HepG2 (cell line): ENCODE measurements around the gene VEGFA. TPM values are rescaled to one million over a fixed set of nuclear protein-coding genes. Genes with fewer than 3 reads are reported as not detected.

Source experiments
- ARNT2 ChIP-seq: sonication (generic); formaldehyde crosslinking; IDR thresholded peaks from 2 replicates; pipeline ENCODE4 v1.8.0; 2022; ENCODE audit warnings: mild to moderate bottlenecking, low read depth, missing genetic modification reagents, moderate library complexity
- DRAP1 ChIP-seq: IDR thresholded peaks from 2 replicates; pipeline ENCODE4 v1.6.1; 2016; ENCODE audit warnings: missing genetic modification reagents, missing compliant biosample characterization
- ELF3 ChIP-seq: IDR thresholded peaks from 2 replicates; pipeline ENCODE4 v1.6.1; 2016; ENCODE audit warnings: missing genetic modification reagents, missing compliant biosample characterization
- FOXC1 ChIP-seq: sonication (generic); formaldehyde crosslinking; IDR thresholded peaks from 2 replicates; pipeline ENCODE4 v1.8.0; 2022; ENCODE audit warnings: mild to moderate bottlenecking, missing genetic modification reagents, borderline replicate concordance
- GATAD2A ChIP-seq: IDR thresholded peaks from 2 replicates; pipeline ENCODE4 v1.6.1; 2016
- IKZF4 ChIP-seq: sonication (generic); formaldehyde crosslinking; IDR thresholded peaks from 2 replicates; pipeline ENCODE4 v1.5.1; 2020; ENCODE audit warnings: borderline replicate concordance, mild to moderate bottlenecking, low read depth, missing genetic modification reagents; ENCODE audit errors: not compliant biosample characterization
- KMT2B ChIP-seq: IDR thresholded peaks from 2 replicates; pipeline ENCODE4 v1.6.1; 2016; ENCODE audit warnings: missing genetic modification reagents, missing compliant biosample characterization
- LCORL ChIP-seq, 2 experiments: fragments of 450-650 bp in 1 of 2; sonication (generic) in 1 of 2; formaldehyde crosslinking in 1 of 2; IDR thresholded peaks; 2 replicates each; pipeline versions ENCODE4 v1.5.0 to v1.6.1; 2017 to 2020; ENCODE audit warnings: antibody characterized with exemption in 1 of 2, missing genetic modification reagents in 1 of 2
- MAZ ChIP-seq, 2 experiments: sonication (generic) in 1 of 2; formaldehyde crosslinking in 1 of 2; IDR thresholded peaks; 2 replicates each; pipeline versions ENCODE4 v1.5.0 to v1.6.1; 2012 to 2020; ENCODE audit warnings: low read depth in 2 of 2, mild to moderate bottlenecking in 2 of 2, borderline replicate concordance in 1 of 2, improper control_type of control experiment in 1 of 2, low read length in 1 of 2, missing genetic modification reagents in 1 of 2, moderate library complexity in 1 of 2
- MXD4 ChIP-seq: IDR thresholded peaks from 2 replicates; pipeline ENCODE4 v1.6.1; 2016; ENCODE audit warnings: mild to moderate bottlenecking, missing biosample characterization, missing genetic modification reagents
- NFE2L1 ChIP-seq: sonication (generic); formaldehyde crosslinking; IDR thresholded peaks from 2 replicates; pipeline ENCODE4 v1.4.0; 2020; ENCODE audit warnings: missing genetic modification reagents, mild to moderate bottlenecking, borderline replicate concordance
- NFKB2 ChIP-seq: sonication (generic); formaldehyde crosslinking; IDR thresholded peaks from 2 replicates; pipeline ENCODE4 v1.4.0; 2020; ENCODE audit warnings: missing genetic modification reagents, borderline replicate concordance
- NFYB ChIP-seq: sonication (generic); formaldehyde crosslinking; IDR thresholded peaks from 2 replicates; pipeline ENCODE4 v1.4.0; 2020; ENCODE audit warnings: missing genetic modification reagents
- POLR2AphosphoS2 ChIP-seq: IDR thresholded peaks from 2 replicates; pipeline ENCODE4 v1.6.1; 2011; ENCODE audit warnings: low read depth, low read length, improper control_type of control experiment
- PTBP1 ChIP-seq: fragments of 200-400 bp; formaldehyde crosslinking; IDR thresholded peaks from 2 replicates; pipeline ENCODE4 v1.6.1; 2018; ENCODE audit warnings: low read length, low read depth; ENCODE audit not compliant: poor library complexity, severe bottlenecking
- RAD51 ChIP-seq: fragments of 450-650 bp; IDR thresholded peaks from 2 replicates; pipeline ENCODE4 v1.6.1; 2016; ENCODE audit warnings: borderline replicate concordance
- RXRA ChIP-seq: sonication (generic); formaldehyde crosslinking; IDR thresholded peaks from 2 replicates; pipeline ENCODE4 v1.5.1; 2020; ENCODE audit warnings: missing genetic modification reagents
- SMAD1 ChIP-seq: sonication (generic); formaldehyde crosslinking; IDR thresholded peaks from 2 replicates; pipeline ENCODE4 v1.4.0; 2020; ENCODE audit warnings: missing genetic modification reagents, low read depth, mild to moderate bottlenecking, borderline replicate concordance
- SOX6 ChIP-seq, 2 experiments: fragments of 450-650 bp in 1 of 2; sonication (generic) in 1 of 2; formaldehyde crosslinking in 1 of 2; IDR thresholded peaks; 2 replicates each; pipeline versions ENCODE4 v1.4.0 to v1.6.1; 2017 to 2020; ENCODE audit warnings: antibody characterized with exemption in 1 of 2, mild to moderate bottlenecking in 1 of 2, missing genetic modification reagents in 1 of 2
- TCF7 ChIP-seq: sonication (generic); IDR thresholded peaks from 2 replicates; pipeline ENCODE4 v1.6.1; 2016; ENCODE audit warnings: antibody characterized with exemption, low read depth
- U2AF1 ChIP-seq: fragments of 200-400 bp; formaldehyde crosslinking; optimal IDR thresholded peaks from 2 replicates; pipeline ENCODE3; 2017; ENCODE audit warnings: mild to moderate bottlenecking, low read depth, low read length
- YY1 ChIP-seq: IDR thresholded peaks from 2 replicates; pipeline ENCODE4 v1.6.1; 2011; ENCODE audit warnings: low read length, low read depth, moderate library complexity, mild to moderate bottlenecking; ENCODE audit not compliant: insufficient read depth, insufficient replicate concordance
- ZFX ChIP-seq: sonication (generic); formaldehyde crosslinking; IDR thresholded peaks from 2 replicates; pipeline ENCODE4 v1.4.0; 2020; ENCODE audit warnings: mild to moderate bottlenecking, low read depth, missing genetic modification reagents, moderate library complexity
- ZNF317 ChIP-seq: sonication (generic); formaldehyde crosslinking; IDR thresholded peaks from 2 replicates; pipeline ENCODE4 v1.5.0; 2020; ENCODE audit warnings: mild to moderate bottlenecking, missing genetic modification reagents
- ZNF34 ChIP-seq: sonication (generic); formaldehyde crosslinking; IDR thresholded peaks from 2 replicates; pipeline ENCODE4 v1.4.0; 2020; ENCODE audit warnings: mild to moderate bottlenecking, missing genetic modification reagents, borderline replicate concordance
- ZNF605 ChIP-seq: sonication (generic); formaldehyde crosslinking; IDR thresholded peaks from 2 replicates; pipeline ENCODE4 v1.8.0; 2022; ENCODE audit warnings: mild to moderate bottlenecking, missing genetic modification reagents
- ZNF749 ChIP-seq: sonication (generic); formaldehyde crosslinking; IDR thresholded peaks from 2 replicates; pipeline ENCODE4 v1.8.0; 2022; ENCODE audit warnings: mild to moderate bottlenecking, missing genetic modification reagents, moderate library complexity, borderline replicate concordance
- ZNF768 ChIP-seq: sonication (generic); formaldehyde crosslinking; IDR thresholded peaks from 2 replicates; pipeline ENCODE4 v1.4.0; 2020; ENCODE audit warnings: missing genetic modification reagents
- ZSCAN12 ChIP-seq: sonication (generic); formaldehyde crosslinking; IDR thresholded peaks from 2 replicates; pipeline ENCODE4 v1.9.0; 2021; ENCODE audit warnings: mild to moderate bottlenecking, missing genetic modification reagents
- ZSCAN29 ChIP-seq: sonication (generic); formaldehyde crosslinking; conservative IDR thresholded peaks from 2 replicates; pipeline ENCODE4 v1.4.0; 2020; ENCODE audit warnings: mild to moderate bottlenecking, missing genetic modification reagents
- polyA plus RNA-seq, 8 experiments: library from polyadenylated mRNA; depleted of rRNA in 3 of 8; stranded (reverse) in 7 of 8; unstranded in 1 of 8; fragments of >200 nt; fragmentation: Illumina TruSeq in 4 of 8; extraction: Trizol in 4 of 8; gene quantifications; 2 replicates each; pipeline versions ENCODE4 v1.2.1 to v1.2.3, GENCODE V29; 2011 to 2016; ENCODE audit warnings: low read depth in 4 of 8, missing spikeins in 1 of 8, mixed read lengths in 1 of 8; ENCODE audit not compliant: insufficient read depth in 1 of 8
- total RNA-seq, 5 experiments: library from RNA; depleted of rRNA; stranded (reverse); fragments of >200 nt; fragmentation: Illumina TruSeq; extraction: Trizol; gene quantifications; 2 replicates each; pipeline ENCODE4 v1.2.3, GENCODE V29; 2016; ENCODE audit warnings: low read depth in 1 of 5

Gene VEGFA
- total and polyA plus RNA-seq, 2 of the 13 experiments (the other 11 are each of a cell fraction or from before 2014, with no cell fraction given), result 68.1 to 629 TPM

- TF ChIP-seq RAD51 (no peak), U2AF1 (no peak), ZNF749 (no peak), TCF7 (no peak), ZSCAN12 (no peak), ZFX (CRISPR knock-in tag) (peak; percentile 57; the same call in 1 of the 2 replicates), ZNF317 (CRISPR knock-in tag) (no peak), LCORL (IDR thresholded peaks at IDR 0.05) (no peak), LCORL (CRISPR knock-in tag; IDR thresholded peaks at IDR 0.05) (peak; percentile 90), GATAD2A (CRISPR knock-in tag) (peak; percentile 46; the same call in 1 of the 2 replicates), FOXC1 (CRISPR knock-in tag) (peak; percentile 90), NFYB (CRISPR knock-in tag) (no peak), NFKB2 (CRISPR knock-in tag) (peak; percentile 32; the same call in 1 of the 2 replicates), RXRA (peak; percentile 60), ELF3 (CRISPR knock-in tag) (peak; percentile 73; the same call in 1 of the 2 replicates), ZNF605 (no peak), NFE2L1 (no peak), POLR2AphosphoS2 (no peak), IKZF4 (CRISPR knock-in tag) (no peak), DRAP1 (CRISPR knock-in tag) (no peak; the same call in 1 of the 2 replicates), ZSCAN29 (0 out of 2 replicates have a peak, but pooled peaks have one; percentile 42), SMAD1 (CRISPR knock-in tag) (0 out of 2 replicates have a peak, but pooled peaks have one; percentile 53), MAZ (IDR thresholded peaks at IDR 0.05; ENCODE audit: borderline replicate concordance, low read depth, low read length) (0 out of 2 replicates have a peak, but pooled peaks have one; percentile 41), MAZ (CRISPR knock-in tag; IDR thresholded peaks at IDR 0.05; ENCODE audit: low read depth) (no peak; the same call in 1 of the 2 replicates), PTBP1 (no peak), ZNF34 (CRISPR knock-in tag) (no peak), ZNF768 (CRISPR knock-in tag) (no peak), ARNT2 (peak; percentile 45; the same call in 1 of the 2 replicates), MXD4 (CRISPR knock-in tag) (peak; percentile 20; the same call in 1 of the 2 replicates), SOX6 (IDR thresholded peaks at IDR 0.05) (no peak), SOX6 (CRISPR knock-in tag; IDR thresholded peaks at IDR 0.05) (peak; percentile 43; the same call in 1 of the 2 replicates), YY1 (peak; percentile 32), KMT2B (CRISPR knock-in tag) (peak; percentile 36; the same call in 1 of the 2 replicates)
Measured at GRCh38 chr6:43723737-43724295, 46.2 kb upstream of the VEGFA start (continued).
